Stimulated activated CD8-positive, alpha-beta memory T cell treated with anti-CD3 and anti-CD28 coated beads, Interleukin-2, amount 100 ng/mL, for 1 hour (primary cell): ENCODE measurements around the gene RNF5.
A peak's percentile ranks its signal among the peaks of the same experiment; 100 is the strongest.
"Not testable (repeated sequence)": the region's sequence is repeated elsewhere in the genome, so short reads cannot be mapped to it uniquely, and the experiment has no call there.

Experiments used
- DNase-seq, 2 donors: peaks; one replicate each; pipeline ENCODE4 v3.0.0-alpha.2; 2020; ENCODE audit warnings: low read depth in 2 of 2

Gene RNF5

DNA sequence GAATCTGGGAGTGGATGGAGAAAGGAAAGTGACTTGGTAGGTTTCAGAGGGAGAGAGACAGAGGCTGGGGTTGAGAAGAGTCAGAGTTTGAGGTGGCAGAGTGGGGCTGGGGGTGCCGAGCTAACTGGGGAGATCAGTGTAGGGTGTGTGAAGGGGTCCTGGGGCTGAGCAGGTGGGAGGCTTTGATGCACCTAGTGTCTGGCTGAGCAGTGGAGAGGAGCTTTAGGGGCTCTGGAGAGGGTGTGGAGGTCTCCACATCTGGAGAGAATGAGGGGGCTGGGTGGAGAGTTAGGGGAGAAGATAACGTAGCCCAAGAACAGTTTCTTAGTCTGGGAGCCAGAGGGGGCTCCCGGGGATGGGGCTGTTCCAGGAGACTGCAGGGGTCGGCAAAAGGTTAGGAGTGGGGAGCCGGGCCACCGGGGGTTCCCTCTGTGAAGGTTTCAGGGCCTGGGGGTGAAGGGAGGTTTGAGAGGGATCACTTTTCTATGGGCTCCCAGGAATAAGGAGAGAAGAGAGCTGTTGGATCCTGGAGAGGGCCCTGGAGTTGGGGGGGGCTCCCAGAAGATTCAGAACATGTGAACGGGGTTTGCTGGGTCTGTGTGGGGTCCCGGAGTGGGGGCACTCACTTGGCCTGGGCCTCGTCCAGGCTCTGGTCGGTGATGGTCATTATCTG is 11.0 kb downstream of the RNF5 start:
- DNase-seq = no peak

DNA sequence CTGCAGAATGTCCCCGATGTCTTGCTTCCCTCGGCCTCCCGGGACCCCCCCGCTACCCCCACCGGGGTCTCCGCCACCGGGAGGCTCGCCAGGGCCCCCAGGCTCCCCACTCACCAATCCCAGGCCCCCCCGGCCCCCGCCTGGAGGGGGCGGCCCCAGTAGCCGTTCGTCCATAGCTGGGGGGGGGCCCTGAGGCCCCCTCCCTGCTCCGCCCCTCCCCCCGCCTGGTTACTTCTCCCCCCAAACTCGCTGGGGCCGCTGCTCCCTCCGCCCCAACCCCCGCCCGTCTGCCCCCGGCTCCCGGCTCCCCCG is 11.5 kb downstream of the RNF5 start:
- no peak for DNase-seq

- DNase-seq = peak; percentile 54 to 80
Observed at GRCh38 chr6:32190054-32190851, 12.0 kb downstream of the RNF5 start, which contains the start of gene PBX2. TSS of gene PBX2 (minus strand) at chr6:32190202. CDS start at chr6:32189915, 287 bp downstream.

DNA sequence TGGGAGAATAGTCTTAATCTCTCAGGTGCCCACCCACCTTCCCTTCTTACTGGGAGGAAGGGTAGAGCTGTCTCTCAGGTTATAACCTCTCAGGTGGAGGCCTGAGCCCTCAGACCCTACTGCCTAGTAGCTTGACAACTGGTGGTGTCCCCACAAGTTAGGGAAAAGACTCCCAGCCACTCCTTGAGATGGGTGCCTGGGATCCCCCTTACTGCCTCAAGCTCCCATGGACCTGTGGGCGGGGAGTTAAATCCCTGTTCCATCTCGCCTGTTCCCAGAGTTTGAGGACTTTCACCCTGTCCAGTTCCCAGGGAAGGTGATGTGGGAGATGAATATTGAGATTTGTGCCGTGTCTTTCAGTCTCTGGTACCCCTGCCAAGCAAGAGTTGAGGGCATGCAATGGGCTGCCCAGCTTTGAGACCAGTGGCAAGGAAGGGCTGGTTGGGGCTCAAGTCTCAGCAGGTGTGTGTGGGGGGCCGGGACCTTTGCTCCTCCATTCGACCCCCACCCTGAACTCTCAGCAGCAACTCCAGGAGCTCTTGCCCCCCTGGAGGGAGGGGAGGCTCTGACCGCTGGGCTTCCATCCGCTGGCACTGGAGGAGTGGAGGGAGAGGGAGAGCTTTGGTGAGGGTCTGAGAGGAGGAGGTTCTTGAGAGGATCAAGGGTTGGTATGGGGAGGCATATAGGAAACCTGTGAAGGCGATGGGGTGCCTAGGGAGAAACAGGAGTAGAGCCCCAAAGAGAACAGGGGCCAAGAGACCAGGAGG is 12.9 kb downstream of the RNF5 start:
- no peak for DNase-seq

GRCh38 chr6:32191696-32192607 is 13.7 kb downstream of the RNF5 start:
- DNase-seq = no peak

- peak in 1 of 2 donors; percentile 33 for DNase-seq
Observed at GRCh38 chr6:32192608-32193039, 14.4 kb downstream of the RNF5 start, which contains the start of gene GPSM3. TSS of gene GPSM3 (minus strand) at chr6:32192643. CDS start at chr6:32192513, 130 bp downstream.

- DNase-seq = not testable (repeated sequence)
Observed at GRCh38 chr6:32193096-32193495, 14.9 kb downstream of the RNF5 start.

GRCh38 chr6:32194388-32194787 is 16.2 kb downstream of the RNF5 start:
- DNase-seq = no peak

GRCh38 chr6:32194825-32195651 is 16.8 kb downstream of the RNF5 start:
- no peak for DNase-seq

GRCh38 chr6:32195652-32195901 is 17.4 kb downstream of the RNF5 start:
- peak; percentile 100 for DNase-seq

GRCh38 chr6:32195902-32196681 is 17.9 kb downstream of the RNF5 start:
- DNase-seq = peak; percentile 27 to 39

DNA sequence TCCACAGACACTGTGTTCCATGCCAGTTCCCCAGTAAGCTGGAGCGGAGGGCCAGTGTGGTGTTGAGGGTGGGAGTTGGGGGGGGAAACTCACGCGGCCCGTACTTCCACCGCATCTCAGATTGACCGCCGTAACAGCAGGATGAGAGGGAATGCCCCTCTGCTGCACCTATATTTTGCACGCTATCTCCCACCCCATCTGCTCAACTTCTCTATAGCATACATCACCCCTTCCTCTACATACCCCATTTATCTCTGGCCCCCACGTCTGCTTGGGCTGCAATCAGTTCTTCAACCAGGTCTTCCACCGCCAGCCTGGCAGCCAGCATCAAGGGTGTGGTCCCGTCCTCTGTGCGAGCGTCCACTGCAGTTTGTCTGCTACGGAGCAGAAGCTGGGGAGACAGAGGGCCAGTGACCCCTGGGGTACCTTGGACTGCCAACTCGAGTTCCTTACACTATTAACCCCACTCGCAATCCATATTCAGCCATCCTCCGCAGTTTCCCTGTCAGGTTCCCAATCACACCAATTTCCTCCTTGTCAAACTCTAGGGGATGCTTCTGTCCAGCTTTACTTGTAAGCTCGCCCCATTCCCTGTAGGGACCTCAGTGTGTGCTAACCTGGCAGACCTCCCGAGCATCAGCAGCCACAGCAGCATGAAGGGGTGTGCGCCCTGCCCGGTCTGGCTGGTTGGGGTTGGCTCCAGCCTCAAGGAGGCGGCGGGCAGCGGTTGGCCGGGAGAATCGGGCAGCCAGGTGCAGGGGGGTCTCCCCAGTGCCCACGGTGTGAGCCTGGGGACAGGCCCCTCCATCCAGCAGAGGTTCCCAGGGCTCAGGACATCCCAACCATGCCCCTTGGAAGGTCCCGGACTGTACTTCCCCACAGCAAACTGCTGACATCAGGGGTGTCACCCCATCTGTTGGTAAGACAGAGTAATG is 18.7 kb downstream of the RNF5 start:
- no peak for DNase-seq

- no peak for DNase-seq
Observed at GRCh38 chr6:32198345-32198696, 20.1 kb downstream of the RNF5 start.

DNA sequence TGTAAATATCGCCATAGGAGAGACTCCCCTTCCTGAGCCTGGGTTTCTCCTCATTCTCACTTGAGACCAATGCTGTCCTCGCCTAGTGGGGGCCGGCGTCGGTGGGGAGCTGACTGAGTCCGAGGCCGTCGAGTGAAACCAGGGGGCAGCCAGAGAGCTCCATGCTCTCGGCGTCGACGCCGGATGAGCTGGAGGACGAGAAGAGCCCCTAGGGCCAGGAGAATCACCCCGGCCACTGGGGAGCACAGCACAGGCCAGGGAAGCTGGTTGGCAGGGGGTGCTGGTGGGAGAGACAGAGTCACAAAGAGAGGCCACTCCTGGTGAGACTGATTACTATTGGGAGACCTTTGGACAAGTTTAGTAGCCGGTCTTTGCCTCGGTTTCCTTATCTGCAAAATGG is 20.7 kb downstream of the RNF5 start:
- no peak for DNase-seq

DNA sequence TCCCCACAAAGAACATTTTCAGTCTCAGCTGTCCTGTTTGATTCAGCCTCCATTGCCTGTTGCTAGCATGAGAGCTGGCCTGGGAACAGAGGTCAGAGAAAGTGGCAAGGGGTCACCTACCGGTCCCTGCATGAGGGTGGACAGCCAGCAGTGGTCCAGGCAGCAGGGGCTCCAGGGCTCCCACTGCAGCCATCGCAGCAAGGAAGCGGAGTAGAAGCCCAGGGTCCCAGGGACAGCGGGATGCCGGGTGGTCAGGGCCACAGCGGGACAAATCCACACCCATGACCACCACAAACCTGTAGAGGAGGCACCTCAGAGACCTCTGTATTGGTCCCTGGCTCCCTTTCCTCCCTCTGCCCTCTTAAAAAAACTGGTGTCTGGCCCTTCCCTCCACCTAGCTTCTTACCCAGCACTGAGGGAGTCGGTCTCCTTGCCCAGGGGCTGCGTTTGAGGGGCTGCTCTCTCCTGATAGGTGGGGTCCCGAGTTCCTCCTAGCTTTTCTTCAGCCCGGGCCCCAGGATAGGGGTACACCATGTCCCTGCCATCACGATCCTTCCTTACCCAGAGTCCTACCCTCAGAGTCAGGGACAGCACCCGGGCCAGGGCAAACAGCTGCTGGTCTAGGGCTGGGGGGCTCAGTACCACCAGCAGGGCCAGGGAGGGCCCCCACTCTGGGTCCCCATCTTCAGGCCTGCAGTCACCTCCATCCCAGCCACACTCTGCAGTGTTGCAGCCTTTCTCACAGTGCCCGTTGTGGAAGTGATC is 22.7 kb downstream of the RNF5 start:
- DNase-seq = no peak

GRCh38 chr6:32202186-32202585 is 24.0 kb downstream of the RNF5 start:
- no peak for DNase-seq

- no peak for DNase-seq
Observed at GRCh38 chr6:32203426-32204267, 25.4 kb downstream of the RNF5 start.
